ENCODE results near the gene SNTB2.

DNA sequence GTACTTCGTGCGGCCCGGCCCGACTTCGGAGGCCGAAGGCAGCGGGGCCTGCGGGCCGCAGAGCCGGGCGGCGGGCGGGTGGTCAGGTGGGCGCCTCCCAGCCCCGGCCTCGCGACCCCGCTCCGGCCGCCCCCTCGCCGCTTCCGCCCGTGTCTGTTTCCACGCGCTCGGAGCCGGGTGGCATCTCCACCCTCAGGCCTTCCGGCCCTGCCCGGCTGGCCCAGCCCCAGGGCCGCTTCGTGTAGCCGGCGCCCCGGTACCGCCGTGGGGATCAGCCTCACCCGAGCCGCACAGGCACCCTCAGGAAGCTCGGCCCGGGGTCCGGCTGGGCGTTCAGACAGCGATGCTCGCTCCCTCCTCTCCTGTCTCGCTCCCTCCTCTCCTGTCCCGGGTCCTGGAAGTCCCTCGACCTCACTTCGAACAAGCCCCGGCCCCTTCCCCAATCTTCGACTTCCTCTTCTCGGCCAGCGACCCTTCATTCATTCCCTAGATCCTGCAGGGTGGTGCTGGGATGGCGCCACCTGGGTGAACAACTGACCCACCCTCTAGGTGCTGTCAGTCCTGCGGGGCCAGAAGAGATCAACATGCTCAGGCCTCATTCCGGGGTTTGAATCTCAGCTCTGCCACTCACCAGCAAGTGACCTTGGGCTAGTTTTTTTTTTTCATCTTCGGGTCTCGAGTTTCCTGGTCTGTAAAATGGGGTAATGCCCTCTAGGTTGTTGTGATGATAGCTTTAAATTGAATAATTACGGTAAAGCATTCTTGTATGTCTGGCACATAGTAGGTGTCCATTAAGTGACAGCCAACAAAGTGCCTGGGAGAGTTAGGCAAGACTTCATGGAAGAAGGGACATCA lies 124.8 kb downstream of the SNTB2 start:
- TF ChIP-seq, protein P1, sequence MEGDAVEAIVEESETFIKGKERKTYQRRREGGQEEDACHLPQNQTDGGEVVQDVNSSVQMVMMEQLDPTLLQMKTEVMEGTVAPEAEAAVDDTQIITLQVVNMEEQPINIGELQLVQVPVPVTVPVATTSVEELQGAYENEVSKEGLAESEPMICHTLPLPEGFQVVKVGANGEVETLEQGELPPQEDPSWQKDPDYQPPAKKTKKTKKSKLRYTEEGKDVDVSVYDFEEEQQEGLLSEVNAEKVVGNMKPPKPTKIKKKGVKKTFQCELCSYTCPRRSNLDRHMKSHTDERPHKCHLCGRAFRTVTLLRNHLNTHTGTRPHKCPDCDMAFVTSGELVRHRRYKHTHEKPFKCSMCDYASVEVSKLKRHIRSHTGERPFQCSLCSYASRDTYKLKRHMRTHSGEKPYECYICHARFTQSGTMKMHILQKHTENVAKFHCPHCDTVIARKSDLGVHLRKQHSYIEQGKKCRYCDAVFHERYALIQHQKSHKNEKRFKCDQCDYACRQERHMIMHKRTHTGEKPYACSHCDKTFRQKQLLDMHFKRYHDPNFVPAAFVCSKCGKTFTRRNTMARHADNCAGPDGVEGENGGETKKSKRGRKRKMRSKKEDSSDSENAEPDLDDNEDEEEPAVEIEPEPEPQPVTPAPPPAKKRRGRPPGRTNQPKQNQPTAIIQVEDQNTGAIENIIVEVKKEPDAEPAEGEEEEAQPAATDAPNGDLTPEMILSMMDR (IDR thresholded peaks at IDR 0.05): no peak
- TF ChIP-seq POLR2A (IDR thresholded peaks at IDR 0.05) (peak; percentile 1), POLR2AphosphoS5 (IDR thresholded peaks at IDR 0.05) (no peak)

Data from prostate gland (tissue), 2 donors.